Measurements from ENCODE around the gene FBLN1. TPM values are rescaled to one million over a fixed set of nuclear protein-coding genes. Genes with fewer than 3 reads are reported as not detected.

Gene FBLN1
- total RNA-seq, 2 donors from 2014 or later: 226 to 305 TPM

- no peaks in the 10 kb centered on the region for H3K9me3 ChIP-seq (ENCODE audit: control insufficient read depth, low read length)
- TF ChIP-seq CTCF (conservative IDR thresholded peaks at IDR 0.05): no peak
- Mint-ChIP-seq H3K27ac (no peak overlapping the region), H3K9me3 (no peaks in the 10 kb centered on the region), H3K27me3 (ENCODE audit: insufficient read depth) (no peaks in the 10 kb centered on the region), H3K4me1 (no peaks in the 10 kb centered on the region), H3K36me3 (ENCODE audit: low read depth) (peaks cover 61% of the 10 kb centered on the region), H3K4me3 (no peak overlapping the region)
- 88 to 95% methylated on average over 9 to 11 of the region's 11 CpGs for WGBS, 2 experiments (ENCODE audit: insufficient coverage in 1 of 2, insufficient read length in 1 of 2)
- no peak overlapping the region for H3K9ac ChIP-seq (ENCODE audit: extremely low read depth, low read length, poor library complexity, severe bottlenecking)
- H3K4me1 ChIP-seq (ENCODE audit: control insufficient read depth, insufficient read depth, low read length): no peaks in the 10 kb centered on the region
- no peaks in the 10 kb centered on the region for H3K27me3 ChIP-seq (ENCODE audit: control insufficient read depth, insufficient read depth, low read length, poor library complexity, severe bottlenecking)
- no peak overlapping the region for H3K4me3 ChIP-seq (ENCODE audit: low read length)
- H3K27ac ChIP-seq (ENCODE audit: low read depth, low read length): no peak overlapping the region
- DNase-seq: no peak
- peaks cover 88% of the 10 kb centered on the region for H3K36me3 ChIP-seq (ENCODE audit: control insufficient read depth, insufficient read depth, low read length)
Measured at GRCh38 chr22:45529105-45529504, 26.4 kb downstream of the FBLN1 start.

GRCh38 chr22:45529971-45530575, 27.4 kb downstream of the FBLN1 start:
- no peak overlapping the region for H3K27ac Mint-ChIP-seq
- Histone ChIP-seq H3K36me3 (ENCODE audit: control insufficient read depth, insufficient read depth, low read length) (peaks cover 88% of the 10 kb centered on the region), H3K9ac (ENCODE audit: extremely low read depth, low read length, poor library complexity, severe bottlenecking) (no peak overlapping the region), H3K9me3 (ENCODE audit: control insufficient read depth, low read length) (no peaks in the 10 kb centered on the region), H3K4me3 (ENCODE audit: low read length) (no peak overlapping the region), H3K27me3 (ENCODE audit: control insufficient read depth, insufficient read depth, low read length, poor library complexity, severe bottlenecking) (no peaks in the 10 kb centered on the region), H3K27ac (ENCODE audit: low read depth, low read length) (no peak overlapping the region), H3K4me1 (ENCODE audit: control insufficient read depth, insufficient read depth, low read length) (no peaks in the 10 kb centered on the region)
- H3K4me3 Mint-ChIP-seq: no peak overlapping the region
- DNase-seq: no peak
- no peaks in the 10 kb centered on the region for H3K27me3 Mint-ChIP-seq (ENCODE audit: insufficient read depth)
- TF ChIP-seq CTCF (conservative IDR thresholded peaks at IDR 0.05): no peak
- H3K4me1 Mint-ChIP-seq: no peaks in the 10 kb centered on the region
- 93 to 96% methylated on average over 10 to 11 of the region's 11 CpGs for WGBS, 2 experiments (ENCODE audit: insufficient coverage in 1 of 2, insufficient read length in 1 of 2)
- no peaks in the 10 kb centered on the region for H3K9me3 Mint-ChIP-seq
- peaks cover 68% of the 10 kb centered on the region for H3K36me3 Mint-ChIP-seq (ENCODE audit: low read depth)

GRCh38 chr22:45531441-45532234, 29.0 kb downstream of the FBLN1 start:
- no peak overlapping the region for H3K4me3 ChIP-seq (ENCODE audit: low read length)
- H3K36me3 Mint-ChIP-seq (ENCODE audit: low read depth): peaks cover 73% of the 10 kb centered on the region
- no peak for DNase-seq
- H3K4me1 Mint-ChIP-seq: no peaks in the 10 kb centered on the region
- H3K9ac ChIP-seq (ENCODE audit: extremely low read depth, low read length, poor library complexity, severe bottlenecking): no peak overlapping the region
- no peaks in the 10 kb centered on the region for H3K9me3 ChIP-seq (ENCODE audit: control insufficient read depth, low read length)
- H3K27me3 ChIP-seq (ENCODE audit: control insufficient read depth, insufficient read depth, low read length, poor library complexity, severe bottlenecking): no peaks in the 10 kb centered on the region
- no peaks in the 10 kb centered on the region for H3K27me3 Mint-ChIP-seq (ENCODE audit: insufficient read depth)
- no peaks in the 10 kb centered on the region for H3K4me1 ChIP-seq (ENCODE audit: control insufficient read depth, insufficient read depth, low read length)
- TF ChIP-seq CTCF (conservative IDR thresholded peaks at IDR 0.05): no peak
- H3K36me3 ChIP-seq (ENCODE audit: control insufficient read depth, insufficient read depth, low read length): peaks cover 82% of the 10 kb centered on the region
- no peak overlapping the region for H3K4me3 Mint-ChIP-seq
- H3K27ac ChIP-seq (ENCODE audit: low read depth, low read length): peak overlapping the region; percentile 63
- H3K9me3 Mint-ChIP-seq: no peaks in the 10 kb centered on the region
- H3K27ac Mint-ChIP-seq: peak overlapping the region; percentile 21
- 85 to 93% methylated on average over 6 to 9 of the region's 9 CpGs for WGBS, 2 experiments (ENCODE audit: insufficient coverage in 1 of 2, insufficient read length in 1 of 2)

Data from endodermal cell (in vitro differentiated cells).